GM12874 (cell line): Measurements from ENCODE around the gene CMTM6.

Experiments used
- TF ChIP-seq, protein P1 (sequence below): IDR thresholded peaks from 2 replicates; pipeline ENCODE4 v1.5.1; 2011; ENCODE audit warnings: low read depth, mild to moderate bottlenecking, control low read depth, low read length, moderate library complexity; ENCODE audit not compliant: insufficient read depth

CMTM6 gene

DNA sequence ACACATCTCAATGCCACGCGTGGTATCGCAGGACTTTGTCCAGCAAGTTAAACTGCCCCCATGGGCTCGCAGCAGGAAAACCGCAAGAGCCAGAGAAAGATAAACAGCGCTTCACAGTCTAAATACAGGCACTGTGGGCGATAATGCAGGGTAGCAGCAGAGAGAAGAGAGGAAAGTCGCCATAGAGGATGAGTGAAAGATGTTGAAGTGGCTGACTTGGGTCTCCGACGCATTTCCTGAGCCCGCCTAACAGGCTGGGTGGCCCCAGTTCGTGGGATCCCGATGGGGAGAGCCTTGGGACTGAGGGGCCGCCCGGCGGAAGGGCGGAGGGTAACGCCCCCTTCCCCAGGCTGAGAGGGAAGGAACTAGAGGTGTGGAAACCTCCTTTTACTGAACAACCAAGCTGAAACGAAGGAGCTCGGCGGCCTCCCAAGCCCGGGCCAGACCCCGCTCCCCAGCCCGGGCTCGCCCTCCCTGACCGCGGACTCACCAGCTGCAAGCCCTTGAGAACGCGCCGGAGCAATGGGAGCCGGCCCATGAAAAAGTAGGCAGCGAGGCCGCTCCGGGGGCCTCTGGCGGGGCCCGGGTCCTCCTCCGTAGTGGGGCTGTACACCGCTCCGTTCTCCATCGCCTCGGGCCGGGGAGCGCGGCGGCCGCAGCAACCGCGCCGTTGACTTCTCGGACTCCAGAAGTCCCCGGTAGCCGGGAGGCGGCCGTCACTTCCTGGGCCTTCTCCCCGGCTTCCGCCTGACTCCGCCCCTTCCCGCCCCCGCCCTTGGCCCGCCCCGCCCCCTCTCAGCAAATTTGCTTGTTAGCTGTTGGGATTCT lies at the start of gene CMTM6:
Gene CMTM6, minus strand, starts transcription at position 735 of the 828 bp plus-strand sequence. Its CDS starts 107 bp downstream, at position 628.
- TF ChIP-seq, protein P1, sequence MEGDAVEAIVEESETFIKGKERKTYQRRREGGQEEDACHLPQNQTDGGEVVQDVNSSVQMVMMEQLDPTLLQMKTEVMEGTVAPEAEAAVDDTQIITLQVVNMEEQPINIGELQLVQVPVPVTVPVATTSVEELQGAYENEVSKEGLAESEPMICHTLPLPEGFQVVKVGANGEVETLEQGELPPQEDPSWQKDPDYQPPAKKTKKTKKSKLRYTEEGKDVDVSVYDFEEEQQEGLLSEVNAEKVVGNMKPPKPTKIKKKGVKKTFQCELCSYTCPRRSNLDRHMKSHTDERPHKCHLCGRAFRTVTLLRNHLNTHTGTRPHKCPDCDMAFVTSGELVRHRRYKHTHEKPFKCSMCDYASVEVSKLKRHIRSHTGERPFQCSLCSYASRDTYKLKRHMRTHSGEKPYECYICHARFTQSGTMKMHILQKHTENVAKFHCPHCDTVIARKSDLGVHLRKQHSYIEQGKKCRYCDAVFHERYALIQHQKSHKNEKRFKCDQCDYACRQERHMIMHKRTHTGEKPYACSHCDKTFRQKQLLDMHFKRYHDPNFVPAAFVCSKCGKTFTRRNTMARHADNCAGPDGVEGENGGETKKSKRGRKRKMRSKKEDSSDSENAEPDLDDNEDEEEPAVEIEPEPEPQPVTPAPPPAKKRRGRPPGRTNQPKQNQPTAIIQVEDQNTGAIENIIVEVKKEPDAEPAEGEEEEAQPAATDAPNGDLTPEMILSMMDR: no peak

DNA sequence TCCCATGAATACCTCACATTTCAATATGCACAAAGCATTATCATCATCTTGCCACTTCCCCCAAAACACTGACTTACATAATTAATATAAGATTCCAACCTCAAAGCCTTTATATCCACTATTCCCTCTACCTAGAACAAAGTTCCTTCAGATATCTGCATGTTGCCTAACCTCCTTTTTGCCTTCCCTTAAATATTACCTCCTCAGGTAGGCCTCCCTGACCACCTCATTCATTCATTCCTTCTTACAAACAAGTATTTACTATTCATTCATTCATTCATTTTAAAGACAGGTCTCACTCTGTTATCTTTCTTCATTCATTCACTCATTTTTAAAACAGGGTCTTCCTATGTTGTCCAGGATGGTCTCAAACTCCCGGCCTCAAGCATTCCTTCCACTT lies 49.4 kb upstream of the CMTM6 start:
- TF ChIP-seq, protein P1: no peak

- TF ChIP-seq, protein P1: no peak
Observed at GRCh38 chr3:32551496-32551895, 48.8 kb upstream of the CMTM6 start.

DNA sequence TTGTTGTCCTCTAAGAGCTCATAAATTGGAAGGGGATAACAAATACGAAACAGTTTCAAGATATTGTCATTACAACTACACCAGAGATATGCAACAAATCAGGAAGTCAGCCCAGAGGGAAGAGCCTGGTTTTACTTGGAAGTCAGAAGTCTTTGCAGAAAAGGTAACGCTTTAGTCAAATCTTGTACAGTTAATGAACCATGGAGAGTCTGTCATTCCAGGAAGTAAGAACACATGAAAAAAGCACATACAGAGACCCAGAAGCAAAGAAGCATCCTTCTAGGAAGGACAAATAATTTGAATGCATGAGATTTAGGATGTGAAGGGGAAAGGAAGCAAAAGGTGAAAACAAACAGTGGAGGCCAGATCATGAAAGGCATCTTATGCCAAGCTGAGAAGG lies 48.4 kb upstream of the CMTM6 start:
- TF ChIP-seq, protein P1: no peak

DNA sequence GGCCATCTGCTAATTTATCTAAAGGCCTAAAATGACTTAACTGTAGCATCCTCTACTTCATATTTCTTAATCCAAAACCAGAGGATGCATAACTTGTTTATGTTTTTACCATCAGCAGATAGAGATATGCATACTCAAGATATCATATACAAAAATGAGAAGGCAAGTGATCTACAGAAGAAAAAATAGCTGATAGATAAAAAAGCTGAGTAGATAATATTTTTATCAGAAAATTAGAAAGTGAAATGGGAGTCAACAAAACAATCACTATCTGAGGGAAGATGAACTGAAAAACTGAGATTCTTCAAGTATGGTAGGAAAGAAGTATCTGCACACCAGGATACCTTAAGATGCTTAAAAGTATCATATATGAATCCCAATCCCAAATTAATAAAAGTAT lies 42.7 kb upstream of the CMTM6 start:
- TF ChIP-seq, protein P1: no peak

GRCh38 chr3:32544894-32545293 lies 42.2 kb upstream of the CMTM6 start:
- TF ChIP-seq, protein P1: no peak

DNA sequence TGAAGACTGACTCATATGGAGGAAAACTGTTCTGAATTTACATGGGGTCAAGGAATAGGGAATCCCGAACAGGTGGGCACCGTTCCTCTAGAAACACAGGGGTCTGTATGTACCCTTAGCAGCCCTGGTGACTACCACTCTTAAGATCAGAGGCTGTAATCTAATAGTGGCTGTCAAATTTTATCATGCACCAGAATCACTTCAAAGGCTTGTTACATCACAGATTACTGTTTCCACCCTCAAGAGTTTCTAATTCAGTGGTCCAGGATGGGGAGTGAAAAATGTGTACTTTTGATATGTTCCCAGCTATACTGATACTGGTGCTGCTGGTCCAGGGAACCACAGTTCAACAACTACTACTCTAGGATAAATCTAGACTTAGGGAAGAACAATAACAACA lies 40.2 kb upstream of the CMTM6 start:
- TF ChIP-seq, protein P1: no peak
